Measurements from ENCODE around the gene RO60. TPM values are rescaled to one million over a fixed set of nuclear protein-coding genes. Genes with fewer than 3 reads are reported as not detected.
A peak's percentile ranks its signal among the peaks of the same experiment; 100 is the strongest.

Gene RO60
- 10 to 100 TPM; 23.7 to 31.6 TPM for total RNA-seq

DNA sequence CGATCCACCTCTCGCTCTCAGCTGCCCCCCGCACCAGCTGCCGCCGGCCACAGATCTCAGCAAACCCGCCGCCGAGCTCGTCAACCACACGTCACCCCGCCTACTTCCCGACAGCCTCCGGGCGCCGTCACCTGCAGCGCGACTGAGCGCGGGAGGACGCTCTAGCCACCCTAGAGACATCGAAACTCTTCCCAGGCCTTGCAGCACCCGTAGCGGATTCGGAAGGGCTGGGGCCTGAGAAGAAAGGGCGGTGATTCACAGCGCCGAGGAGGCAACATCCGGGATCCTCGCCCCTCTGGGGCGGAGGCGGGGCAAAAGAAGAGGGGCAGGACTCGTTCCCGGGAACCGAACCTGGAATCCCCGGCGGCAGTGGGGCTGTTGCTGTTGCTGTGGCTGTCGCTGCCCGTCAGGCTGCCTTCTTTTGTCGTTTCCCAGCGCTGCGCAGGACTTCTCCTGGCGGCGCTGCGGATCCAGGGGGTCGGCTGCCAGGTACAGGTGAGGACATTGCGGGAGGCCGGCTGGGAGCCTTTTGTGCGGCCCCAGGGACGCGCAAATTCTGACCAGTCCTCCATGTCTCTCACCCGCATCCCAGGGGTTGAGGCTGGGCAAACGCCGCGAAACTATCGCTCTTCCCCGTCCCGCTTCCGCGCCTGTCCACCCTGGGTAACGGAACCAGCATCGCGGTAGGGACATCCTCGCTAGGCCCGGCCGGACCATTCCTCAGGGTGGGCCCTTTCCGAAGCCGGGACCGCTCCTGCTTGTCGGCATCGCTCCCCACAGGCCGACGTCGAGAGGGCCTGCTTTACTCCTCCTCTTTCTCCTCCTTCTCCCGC is at the start of gene RO60, which contains the start of gene UCHL5:
Gene RO60 (plus strand): TSS at position 331 of the 833 bp plus-strand sequence. CDS start 9,443 bp downstream, outside the sequence.
Gene UCHL5 (minus strand): TSS at position 79 of the 833 bp plus-strand sequence. CDS start 100 bp downstream, outside the sequence.
- Histone ChIP-seq H3K9me3 (no peaks in the 10 kb centered on the region), H3K27me3 (no peaks in the 10 kb centered on the region), H3K27ac (peak within 1 kb of the TSS; percentile 95 to 98 (median 98)), H3K4me1 (peaks cover 52% of the 10 kb centered on the region), H3K36me3 (replicated peaks in 1 of 2; ENCODE audit: insufficient read depth in 1 of 2, low read depth in 2 of 2) (no peaks in the 10 kb centered on the region), H3K4me3 (peak within 1 kb of the TSS; percentile 78 to 93)
- WGBS, 2 donors, result 0 to 2% methylated on average over 12 to 74 of the region's 74 CpGs
- TF ChIP-seq POLR2A (IDR thresholded peaks at IDR 0.05), result peak; percentile 86 to 94 (median 94)
- TF ChIP-seq, protein P1, sequence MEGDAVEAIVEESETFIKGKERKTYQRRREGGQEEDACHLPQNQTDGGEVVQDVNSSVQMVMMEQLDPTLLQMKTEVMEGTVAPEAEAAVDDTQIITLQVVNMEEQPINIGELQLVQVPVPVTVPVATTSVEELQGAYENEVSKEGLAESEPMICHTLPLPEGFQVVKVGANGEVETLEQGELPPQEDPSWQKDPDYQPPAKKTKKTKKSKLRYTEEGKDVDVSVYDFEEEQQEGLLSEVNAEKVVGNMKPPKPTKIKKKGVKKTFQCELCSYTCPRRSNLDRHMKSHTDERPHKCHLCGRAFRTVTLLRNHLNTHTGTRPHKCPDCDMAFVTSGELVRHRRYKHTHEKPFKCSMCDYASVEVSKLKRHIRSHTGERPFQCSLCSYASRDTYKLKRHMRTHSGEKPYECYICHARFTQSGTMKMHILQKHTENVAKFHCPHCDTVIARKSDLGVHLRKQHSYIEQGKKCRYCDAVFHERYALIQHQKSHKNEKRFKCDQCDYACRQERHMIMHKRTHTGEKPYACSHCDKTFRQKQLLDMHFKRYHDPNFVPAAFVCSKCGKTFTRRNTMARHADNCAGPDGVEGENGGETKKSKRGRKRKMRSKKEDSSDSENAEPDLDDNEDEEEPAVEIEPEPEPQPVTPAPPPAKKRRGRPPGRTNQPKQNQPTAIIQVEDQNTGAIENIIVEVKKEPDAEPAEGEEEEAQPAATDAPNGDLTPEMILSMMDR (IDR thresholded peaks at IDR 0.05), result peak in 1 of 7 experiments; percentile 36
- ATAC-seq (peak; percentile 96), DNase-seq (peak; percentile 95 to 98 (median 96))
- intact Hi-C loops (cut with DNase I), result no loop called here

DNA sequence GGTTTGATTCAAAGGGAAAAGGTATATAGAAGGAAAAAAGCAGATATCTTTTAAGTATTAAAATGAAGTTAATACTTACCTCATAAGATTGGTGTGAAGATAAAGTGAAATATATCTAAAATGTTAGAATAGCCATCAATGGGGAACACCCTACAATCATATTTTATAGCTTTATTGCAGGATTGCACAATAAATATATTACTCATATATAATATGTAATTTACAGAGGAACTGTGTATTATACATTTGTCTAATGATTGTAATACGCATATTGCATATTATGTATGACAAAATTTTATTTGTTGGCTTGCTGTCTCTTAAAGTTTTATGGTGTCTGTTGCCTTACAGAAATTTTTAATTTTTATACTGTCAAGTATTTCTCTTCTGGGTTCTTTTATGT is 48.0 kb upstream of the RO60 start:
- Histone ChIP-seq H3K27me3 (peaks cover 0 to 6% of the 10 kb centered on the region in 2 donors), H3K4me1 (peaks cover 47% of the 10 kb centered on the region), H3K4me3 (no peak overlapping the region), H3K9me3 (no peaks in the 10 kb centered on the region), H3K27ac (no peak overlapping the region), H3K36me3 (replicated peaks in 1 of 2; ENCODE audit: insufficient read depth in 1 of 2, low read depth in 2 of 2) (no peaks in the 10 kb centered on the region)
- TF ChIP-seq POLR2A (IDR thresholded peaks at IDR 0.05), result no peak
- TF ChIP-seq, protein P1 (IDR thresholded peaks at IDR 0.05), result no peak
- DNase-seq (no peak), ATAC-seq (no peak)
- WGBS, 2 donors, result 93 to 94% methylated on average over 1 of the region's 1 CpG
- intact Hi-C loops (cut with DNase I), result loop anchor here (10.0 kb wide), 1 partner anchor 537 kb away; no protein-coding TSS in a partner anchor

DNA sequence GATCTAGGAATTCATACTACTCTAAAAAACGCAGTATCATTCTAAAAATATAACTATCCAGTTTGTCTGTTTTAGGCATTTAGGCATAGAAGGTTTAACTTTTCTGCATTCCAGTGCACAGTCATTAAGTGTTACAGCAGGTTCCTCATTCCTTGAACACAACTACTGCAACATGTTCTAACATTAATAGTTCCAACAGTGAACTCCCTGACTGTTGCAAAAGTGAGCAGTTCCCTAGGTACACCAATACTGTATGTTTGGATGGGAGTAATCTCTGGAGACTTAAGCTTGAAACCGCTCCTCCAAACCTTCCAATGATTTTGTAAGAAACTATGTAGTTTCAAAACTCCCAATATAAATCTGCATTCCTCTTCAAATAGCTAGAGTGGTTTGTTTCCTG is 46.4 kb upstream of the RO60 start:
- no peak overlapping the region for H3K27ac ChIP-seq
- H3K4me3 ChIP-seq, result no peak overlapping the region
- no peaks in the 10 kb centered on the region for H3K9me3 ChIP-seq
- no peak for DNase-seq
- no peaks in the 10 kb centered on the region for H3K27me3 ChIP-seq
- TF ChIP-seq POLR2A (IDR thresholded peaks at IDR 0.05), result no peak
- TF ChIP-seq, protein P1 (IDR thresholded peaks at IDR 0.05), result no peak
- H3K36me3 ChIP-seq (replicated peaks in 1 of 2; ENCODE audit: insufficient read depth in 1 of 2, low read depth in 2 of 2), result no peaks in the 10 kb centered on the region
- 72% methylated on average over 2 of the region's 2 CpGs for WGBS, 2 donors
- peaks cover 37% of the 10 kb centered on the region for H3K4me1 ChIP-seq
- ATAC-seq, result no peak
- intact Hi-C loops (cut with DNase I), result loop anchor here (10.0 kb wide), 1 partner anchor 538 kb away; no protein-coding TSS in a partner anchor

DNA sequence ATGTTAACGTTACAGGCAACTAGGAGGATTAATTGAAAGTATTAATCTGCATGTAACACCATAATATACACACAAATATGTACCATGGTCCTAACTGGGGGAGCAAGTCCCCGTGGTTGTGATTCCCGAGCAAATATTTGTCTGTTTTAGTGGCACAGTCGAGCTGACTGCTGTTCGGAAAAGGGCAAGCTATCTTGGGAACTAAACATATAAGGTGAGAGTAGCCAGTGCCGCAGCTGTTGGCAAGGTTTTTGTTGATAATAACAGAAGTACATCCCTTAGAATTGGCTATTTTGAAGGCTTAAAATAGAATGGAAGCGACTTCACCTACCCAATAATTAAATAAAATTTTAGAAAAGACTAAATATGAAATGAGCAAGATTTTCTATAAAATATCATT is 45.7 kb upstream of the RO60 start:
- Histone ChIP-seq H3K4me1 (peaks cover 31% of the 10 kb centered on the region), H3K9me3 (no peaks in the 10 kb centered on the region), H3K27ac (no peak overlapping the region), H3K27me3 (no peaks in the 10 kb centered on the region), H3K4me3 (no peak overlapping the region), H3K36me3 (replicated peaks in 1 of 2; ENCODE audit: insufficient read depth in 1 of 2, low read depth in 2 of 2) (no peaks in the 10 kb centered on the region)
- TF ChIP-seq POLR2A (IDR thresholded peaks at IDR 0.05), result no peak
- TF ChIP-seq, protein P1 (IDR thresholded peaks at IDR 0.05), result no peak
- peak; percentile 31 to 49 (median 40) for DNase-seq
- intact Hi-C loops (cut with DNase I), result loop anchor here (10.0 kb wide), 1 partner anchor 539 kb away; no protein-coding TSS in a partner anchor
- no peak for ATAC-seq
- 29 to 39% methylated on average over 7 of the region's 7 CpGs for WGBS, 2 donors
